Subcutaneous adipose tissue (tissue), 4 donors: ENCODE results near the gene SHISA2. TPM values are rescaled to one million over a fixed set of nuclear protein-coding genes. Genes with fewer than 3 reads are reported as not detected.

Experiments
- total RNA-seq, 4 donors: library from RNA; depleted of rRNA; stranded (reverse); fragments of >200 nt; gene quantifications; one replicate each; pipeline ENCODE4 v1.1.0, GENCODE V29; 2016
- TF ChIP-seq, protein P1 (sequence below): fragments of 450-650 bp; IDR thresholded peaks from one replicate; pipeline ENCODE4 v1.5.1; 2016; ENCODE audit warnings: low read depth, mild to moderate bottlenecking, control low read depth, antibody characterized with exemption, moderate library complexity

The SHISA2 gene
- total RNA-seq, 4 donors from 2014 or later = 0.44 to 0.82 (median 0.54) TPM

GRCh38 chr13:26029581-26030136 is 22.2 kb downstream of the SHISA2 start:
- TF ChIP-seq, protein P1, sequence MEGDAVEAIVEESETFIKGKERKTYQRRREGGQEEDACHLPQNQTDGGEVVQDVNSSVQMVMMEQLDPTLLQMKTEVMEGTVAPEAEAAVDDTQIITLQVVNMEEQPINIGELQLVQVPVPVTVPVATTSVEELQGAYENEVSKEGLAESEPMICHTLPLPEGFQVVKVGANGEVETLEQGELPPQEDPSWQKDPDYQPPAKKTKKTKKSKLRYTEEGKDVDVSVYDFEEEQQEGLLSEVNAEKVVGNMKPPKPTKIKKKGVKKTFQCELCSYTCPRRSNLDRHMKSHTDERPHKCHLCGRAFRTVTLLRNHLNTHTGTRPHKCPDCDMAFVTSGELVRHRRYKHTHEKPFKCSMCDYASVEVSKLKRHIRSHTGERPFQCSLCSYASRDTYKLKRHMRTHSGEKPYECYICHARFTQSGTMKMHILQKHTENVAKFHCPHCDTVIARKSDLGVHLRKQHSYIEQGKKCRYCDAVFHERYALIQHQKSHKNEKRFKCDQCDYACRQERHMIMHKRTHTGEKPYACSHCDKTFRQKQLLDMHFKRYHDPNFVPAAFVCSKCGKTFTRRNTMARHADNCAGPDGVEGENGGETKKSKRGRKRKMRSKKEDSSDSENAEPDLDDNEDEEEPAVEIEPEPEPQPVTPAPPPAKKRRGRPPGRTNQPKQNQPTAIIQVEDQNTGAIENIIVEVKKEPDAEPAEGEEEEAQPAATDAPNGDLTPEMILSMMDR = no peak

DNA sequence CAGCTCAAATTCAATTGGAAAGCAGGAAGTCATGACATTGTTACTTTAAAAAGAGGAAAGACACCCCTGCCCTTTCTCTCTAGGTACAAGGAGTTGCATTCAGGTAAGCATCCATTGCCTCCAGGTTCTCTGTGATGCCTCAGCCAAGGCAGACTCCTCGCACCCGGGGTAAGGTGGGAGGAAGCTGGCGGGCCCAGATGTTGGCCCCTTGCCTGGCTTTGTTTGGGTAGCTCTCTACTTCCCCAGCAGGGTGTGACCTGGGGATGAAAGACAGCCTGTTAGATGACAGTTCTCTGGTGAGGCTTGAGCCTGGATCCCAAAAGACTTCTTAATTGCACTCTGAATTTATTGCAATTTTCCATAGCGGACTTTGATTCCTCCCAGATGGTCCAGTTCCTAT is 25.6 kb downstream of the SHISA2 start:
- TF ChIP-seq, protein P1 = no peak

DNA sequence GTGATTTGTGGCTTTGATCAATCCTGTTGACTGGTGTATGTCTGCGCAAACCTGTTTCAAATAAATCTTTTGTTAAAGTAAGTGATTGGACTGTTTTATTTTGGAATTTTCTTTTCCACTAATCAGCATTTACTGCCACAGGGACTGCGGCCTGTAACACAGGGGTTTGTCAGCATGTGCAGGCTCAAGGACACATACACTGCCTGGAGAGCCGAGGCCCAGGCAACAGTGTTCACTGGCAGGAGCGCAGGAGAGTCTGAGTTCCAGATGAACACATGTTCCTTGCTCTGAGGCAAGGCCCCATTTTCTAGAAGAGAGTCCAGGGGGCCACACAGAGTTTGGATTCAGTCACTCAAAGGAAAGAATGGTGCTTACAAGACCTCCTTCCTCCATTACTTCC is 26.0 kb downstream of the SHISA2 start:
- TF ChIP-seq, protein P1 = no peak

- TF ChIP-seq, protein P1 = no peak
Measured at GRCh38 chr13:26025196-26025595, 26.6 kb downstream of the SHISA2 start.

DNA sequence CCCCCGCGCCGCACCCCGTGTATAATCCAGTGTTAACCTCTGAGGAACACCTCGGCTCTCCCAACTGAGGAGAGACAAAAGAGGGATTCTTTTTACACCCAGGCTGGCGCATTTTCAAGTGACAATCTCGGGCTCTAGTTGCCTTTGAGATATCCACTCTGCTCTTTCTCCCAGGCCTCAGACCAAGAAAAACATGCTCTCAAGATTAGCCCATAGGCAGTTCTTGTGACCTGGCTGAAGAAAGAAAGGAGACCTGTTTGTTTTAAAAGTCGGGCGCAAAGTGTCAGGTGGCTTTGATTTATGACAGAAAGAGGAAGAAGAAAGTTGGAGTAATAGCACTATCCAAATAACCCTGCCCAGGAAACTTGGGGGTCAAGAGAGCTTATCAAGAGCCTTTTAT is 27.3 kb downstream of the SHISA2 start:
- TF ChIP-seq, protein P1 = no peak

GRCh38 chr13:26022538-26023292 is 29.1 kb downstream of the SHISA2 start:
- TF ChIP-seq, protein P1 = no peak

GRCh38 chr13:26021956-26022355 is 29.9 kb downstream of the SHISA2 start:
- TF ChIP-seq, protein P1 = no peak
